HepG2 (cell line): ENCODE results near the gene OPRL1. TPM values are rescaled to one million over a fixed set of nuclear protein-coding genes. Genes with fewer than 3 reads are reported as not detected.

Experiments used
- ASH2L ChIP-seq: fragments of 300-600, 200-600 bp; sonication (generic); IDR thresholded peaks from 2 replicates; pipeline ENCODE4 v1.7.0; 2017; ENCODE audit warnings: low read depth, mild to moderate bottlenecking, moderate library complexity, mixed read lengths, low read length; ENCODE audit not compliant: insufficient read length
- BCL6 ChIP-seq: IDR thresholded peaks from 2 replicates; pipeline ENCODE4 v1.6.1; 2016; ENCODE audit warnings: missing genetic modification reagents, missing compliant biosample characterization
- BHLHE40 ChIP-seq: IDR thresholded peaks from 2 replicates; pipeline ENCODE4 v1.6.1; 2011; ENCODE audit warnings: low read length, improper control_type of control experiment
- DNMT3B ChIP-seq: conservative IDR thresholded peaks from 2 replicates; pipeline ENCODE4 v1.6.1; 2016; ENCODE audit warnings: missing biosample characterization, control low read depth
- ELF3 ChIP-seq: IDR thresholded peaks from 2 replicates; pipeline ENCODE4 v1.6.1; 2016; ENCODE audit warnings: missing genetic modification reagents, missing compliant biosample characterization
- FOXA3 ChIP-seq: IDR thresholded peaks from 2 replicates; pipeline ENCODE4 v1.6.1; 2016; ENCODE audit warnings: missing genetic modification reagents, missing compliant biosample characterization
- IKZF1 ChIP-seq: fragments of 450-650 bp; IDR thresholded peaks from 2 replicates; pipeline ENCODE4 v1.7.1; 2016
- KDM3A ChIP-seq: IDR thresholded peaks from 2 replicates; pipeline ENCODE4 v1.6.1; 2018; ENCODE audit warnings: low read depth, missing compliant biosample characterization
- MEIS2 ChIP-seq: sonication (generic); formaldehyde crosslinking; IDR thresholded peaks from 2 replicates; pipeline ENCODE4 v1.9.0; 2021; ENCODE audit warnings: mild to moderate bottlenecking, missing genetic modification reagents
- NR3C1 ChIP-seq: sonication (generic); formaldehyde crosslinking; IDR thresholded peaks from 2 replicates; pipeline ENCODE4 v1.4.0; 2020; ENCODE audit warnings: missing genetic modification reagents
- SOX6 ChIP-seq, 2 experiments: fragments of 450-650 bp in 1 of 2; sonication (generic) in 1 of 2; formaldehyde crosslinking in 1 of 2; IDR thresholded peaks; 2 replicates each; pipeline versions ENCODE4 v1.4.0 to v1.6.1; 2017 to 2020; ENCODE audit warnings: antibody characterized with exemption in 1 of 2, mild to moderate bottlenecking in 1 of 2, missing genetic modification reagents in 1 of 2
- TOPORS ChIP-seq: sonication (generic); formaldehyde crosslinking; IDR thresholded peaks from 2 replicates; pipeline ENCODE4 v1.8.0; 2023; ENCODE audit warnings: mild to moderate bottlenecking, missing genetic modification reagents
- ZNF296 ChIP-seq: sonication (generic); formaldehyde crosslinking; conservative IDR thresholded peaks from 2 replicates; pipeline ENCODE4 v1.5.0; 2020; ENCODE audit warnings: mild to moderate bottlenecking, missing genetic modification reagents
- ZNF891 ChIP-seq: sonication (generic); formaldehyde crosslinking; IDR thresholded peaks from 2 replicates; pipeline ENCODE4 v1.5.0; 2020; ENCODE audit warnings: mild to moderate bottlenecking, missing genetic modification reagents
- polyA plus RNA-seq, 8 experiments: library from polyadenylated mRNA; depleted of rRNA in 3 of 8; stranded (reverse) in 7 of 8; unstranded in 1 of 8; fragments of >200 nt; fragmentation: Illumina TruSeq in 4 of 8; extraction: Trizol in 4 of 8; gene quantifications; 2 replicates each; pipeline versions ENCODE4 v1.2.1 to v1.2.3, GENCODE V29; 2011 to 2016; ENCODE audit warnings: low read depth in 4 of 8, missing spikeins in 1 of 8, mixed read lengths in 1 of 8; ENCODE audit not compliant: insufficient read depth in 1 of 8
- total RNA-seq, 5 experiments: library from RNA; depleted of rRNA; stranded (reverse); fragments of >200 nt; fragmentation: Illumina TruSeq; extraction: Trizol; gene quantifications; 2 replicates each; pipeline ENCODE4 v1.2.3, GENCODE V29; 2016; ENCODE audit warnings: low read depth in 1 of 5
- TF ChIP-seq, protein P1 (sequence below): sonication (generic); formaldehyde crosslinking; conservative IDR thresholded peaks from 2 replicates; pipeline ENCODE4 v1.8.0; 2022; ENCODE audit warnings: mild to moderate bottlenecking, moderate library complexity, missing genetic modification reagents
- TF ChIP-seq, protein P2 (sequence below): IDR thresholded peaks from 2 replicates; pipeline ENCODE4 v1.4.0; 2020; ENCODE audit warnings: mild to moderate bottlenecking, missing genetic modification reagents
- TF ChIP-seq, protein P3 (sequence below): sonication (generic); formaldehyde crosslinking; IDR thresholded peaks from 2 replicates; pipeline ENCODE4 v1.4.0; 2020; ENCODE audit warnings: missing genetic modification reagents
- TF ChIP-seq, protein P4 (sequence below): IDR thresholded peaks from 2 replicates; pipeline ENCODE4 v1.6.1; 2016; ENCODE audit warnings: missing compliant biosample characterization, missing genetic modification reagents, borderline replicate concordance
- TF ChIP-seq, protein P5 (sequence below), 2 experiments: IDR thresholded peaks; 2 replicates each; pipeline ENCODE4 v1.6.1; 2011 to 2012; ENCODE audit warnings: low read length in 2 of 2, borderline replicate concordance in 1 of 2, low read depth in 1 of 2, mild to moderate bottlenecking in 1 of 2, moderate library complexity in 1 of 2
- TF ChIP-seq, protein P6 (sequence below): sonication (generic); formaldehyde crosslinking; conservative IDR thresholded peaks from 2 replicates; pipeline ENCODE4 v1.4.0; 2020; ENCODE audit warnings: missing genetic modification reagents

Gene OPRL1
- total and polyA plus RNA-seq, 2 of the 13 experiments (the other 11 are each of a cell fraction or from before 2014, with no cell fraction given): 0.35 to 0.71 TPM

DNA sequence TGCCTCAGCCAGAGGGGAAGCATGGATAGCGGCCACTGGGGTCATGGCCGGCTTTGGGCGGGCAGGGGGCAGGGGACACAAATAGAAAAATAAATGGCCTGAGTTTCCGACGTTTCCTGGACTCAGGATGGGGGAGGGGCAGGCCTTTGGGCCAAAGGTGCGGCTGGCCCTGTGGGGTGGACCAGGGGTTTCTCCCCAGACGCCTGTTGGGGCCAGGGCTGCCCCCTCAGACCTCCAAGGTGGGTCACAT lies 23.3 kb upstream of the OPRL1 start (continued):
- TF ChIP-seq, protein P1, sequence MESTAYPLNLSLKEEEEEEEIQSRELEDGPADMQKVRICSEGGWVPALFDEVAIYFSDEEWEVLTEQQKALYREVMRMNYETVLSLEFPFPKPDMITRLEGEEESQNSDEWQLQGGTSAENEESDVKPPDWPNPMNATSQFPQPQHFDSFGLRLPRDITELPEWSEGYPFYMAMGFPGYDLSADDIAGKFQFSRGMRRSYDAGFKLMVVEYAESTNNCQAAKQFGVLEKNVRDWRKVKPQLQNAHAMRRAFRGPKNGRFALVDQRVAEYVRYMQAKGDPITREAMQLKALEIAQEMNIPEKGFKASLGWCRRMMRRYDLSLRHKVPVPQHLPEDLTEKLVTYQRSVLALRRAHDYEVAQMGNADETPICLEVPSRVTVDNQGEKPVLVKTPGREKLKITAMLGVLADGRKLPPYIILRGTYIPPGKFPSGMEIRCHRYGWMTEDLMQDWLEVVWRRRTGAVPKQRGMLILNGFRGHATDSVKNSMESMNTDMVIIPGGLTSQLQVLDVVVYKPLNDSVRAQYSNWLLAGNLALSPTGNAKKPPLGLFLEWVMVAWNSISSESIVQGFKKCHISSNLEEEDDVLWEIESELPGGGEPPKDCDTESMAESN (CRISPR knock-in tag): no peak; the same call in 1 of the 2 replicates
- TF ChIP-seq, protein P2, sequence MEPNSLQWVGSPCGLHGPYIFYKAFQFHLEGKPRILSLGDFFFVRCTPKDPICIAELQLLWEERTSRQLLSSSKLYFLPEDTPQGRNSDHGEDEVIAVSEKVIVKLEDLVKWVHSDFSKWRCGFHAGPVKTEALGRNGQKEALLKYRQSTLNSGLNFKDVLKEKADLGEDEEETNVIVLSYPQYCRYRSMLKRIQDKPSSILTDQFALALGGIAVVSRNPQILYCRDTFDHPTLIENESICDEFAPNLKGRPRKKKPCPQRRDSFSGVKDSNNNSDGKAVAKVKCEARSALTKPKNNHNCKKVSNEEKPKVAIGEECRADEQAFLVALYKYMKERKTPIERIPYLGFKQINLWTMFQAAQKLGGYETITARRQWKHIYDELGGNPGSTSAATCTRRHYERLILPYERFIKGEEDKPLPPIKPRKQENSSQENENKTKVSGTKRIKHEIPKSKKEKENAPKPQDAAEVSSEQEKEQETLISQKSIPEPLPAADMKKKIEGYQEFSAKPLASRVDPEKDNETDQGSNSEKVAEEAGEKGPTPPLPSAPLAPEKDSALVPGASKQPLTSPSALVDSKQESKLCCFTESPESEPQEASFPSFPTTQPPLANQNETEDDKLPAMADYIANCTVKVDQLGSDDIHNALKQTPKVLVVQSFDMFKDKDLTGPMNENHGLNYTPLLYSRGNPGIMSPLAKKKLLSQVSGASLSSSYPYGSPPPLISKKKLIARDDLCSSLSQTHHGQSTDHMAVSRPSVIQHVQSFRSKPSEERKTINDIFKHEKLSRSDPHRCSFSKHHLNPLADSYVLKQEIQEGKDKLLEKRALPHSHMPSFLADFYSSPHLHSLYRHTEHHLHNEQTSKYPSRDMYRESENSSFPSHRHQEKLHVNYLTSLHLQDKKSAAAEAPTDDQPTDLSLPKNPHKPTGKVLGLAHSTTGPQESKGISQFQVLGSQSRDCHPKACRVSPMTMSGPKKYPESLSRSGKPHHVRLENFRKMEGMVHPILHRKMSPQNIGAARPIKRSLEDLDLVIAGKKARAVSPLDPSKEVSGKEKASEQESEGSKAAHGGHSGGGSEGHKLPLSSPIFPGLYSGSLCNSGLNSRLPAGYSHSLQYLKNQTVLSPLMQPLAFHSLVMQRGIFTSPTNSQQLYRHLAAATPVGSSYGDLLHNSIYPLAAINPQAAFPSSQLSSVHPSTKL (CRISPR knock-in tag): peak; percentile 45
- TF ChIP-seq BCL6 (CRISPR knock-in tag): peak; percentile 55; the same call in 1 of the 2 replicates
- TF ChIP-seq, protein P3, sequence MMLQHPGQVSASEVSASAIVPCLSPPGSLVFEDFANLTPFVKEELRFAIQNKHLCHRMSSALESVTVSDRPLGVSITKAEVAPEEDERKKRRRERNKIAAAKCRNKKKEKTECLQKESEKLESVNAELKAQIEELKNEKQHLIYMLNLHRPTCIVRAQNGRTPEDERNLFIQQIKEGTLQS (CRISPR knock-in tag): no peak
- TF ChIP-seq BHLHE40: no peak
- TF ChIP-seq, protein P4, sequence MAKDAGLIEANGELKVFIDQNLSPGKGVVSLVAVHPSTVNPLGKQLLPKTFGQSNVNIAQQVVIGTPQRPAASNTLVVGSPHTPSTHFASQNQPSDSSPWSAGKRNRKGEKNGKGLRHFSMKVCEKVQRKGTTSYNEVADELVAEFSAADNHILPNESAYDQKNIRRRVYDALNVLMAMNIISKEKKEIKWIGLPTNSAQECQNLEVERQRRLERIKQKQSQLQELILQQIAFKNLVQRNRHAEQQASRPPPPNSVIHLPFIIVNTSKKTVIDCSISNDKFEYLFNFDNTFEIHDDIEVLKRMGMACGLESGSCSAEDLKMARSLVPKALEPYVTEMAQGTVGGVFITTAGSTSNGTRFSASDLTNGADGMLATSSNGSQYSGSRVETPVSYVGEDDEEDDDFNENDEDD (CRISPR knock-in tag): no peak
- TF ChIP-seq ZNF296 (CRISPR knock-in tag): 0 out of 2 replicates have a peak, but pooled peaks have one; percentile 73
- TF ChIP-seq MEIS2 (CRISPR knock-in tag): peak; percentile 67; the same call in 1 of the 2 replicates
- TF ChIP-seq DNMT3B (CRISPR knock-in tag): no peak
- peak; percentile 75; the same call in 1 of the 2 replicates for TF ChIP-seq TOPORS (CRISPR knock-in tag)
- TF ChIP-seq, protein P5, sequence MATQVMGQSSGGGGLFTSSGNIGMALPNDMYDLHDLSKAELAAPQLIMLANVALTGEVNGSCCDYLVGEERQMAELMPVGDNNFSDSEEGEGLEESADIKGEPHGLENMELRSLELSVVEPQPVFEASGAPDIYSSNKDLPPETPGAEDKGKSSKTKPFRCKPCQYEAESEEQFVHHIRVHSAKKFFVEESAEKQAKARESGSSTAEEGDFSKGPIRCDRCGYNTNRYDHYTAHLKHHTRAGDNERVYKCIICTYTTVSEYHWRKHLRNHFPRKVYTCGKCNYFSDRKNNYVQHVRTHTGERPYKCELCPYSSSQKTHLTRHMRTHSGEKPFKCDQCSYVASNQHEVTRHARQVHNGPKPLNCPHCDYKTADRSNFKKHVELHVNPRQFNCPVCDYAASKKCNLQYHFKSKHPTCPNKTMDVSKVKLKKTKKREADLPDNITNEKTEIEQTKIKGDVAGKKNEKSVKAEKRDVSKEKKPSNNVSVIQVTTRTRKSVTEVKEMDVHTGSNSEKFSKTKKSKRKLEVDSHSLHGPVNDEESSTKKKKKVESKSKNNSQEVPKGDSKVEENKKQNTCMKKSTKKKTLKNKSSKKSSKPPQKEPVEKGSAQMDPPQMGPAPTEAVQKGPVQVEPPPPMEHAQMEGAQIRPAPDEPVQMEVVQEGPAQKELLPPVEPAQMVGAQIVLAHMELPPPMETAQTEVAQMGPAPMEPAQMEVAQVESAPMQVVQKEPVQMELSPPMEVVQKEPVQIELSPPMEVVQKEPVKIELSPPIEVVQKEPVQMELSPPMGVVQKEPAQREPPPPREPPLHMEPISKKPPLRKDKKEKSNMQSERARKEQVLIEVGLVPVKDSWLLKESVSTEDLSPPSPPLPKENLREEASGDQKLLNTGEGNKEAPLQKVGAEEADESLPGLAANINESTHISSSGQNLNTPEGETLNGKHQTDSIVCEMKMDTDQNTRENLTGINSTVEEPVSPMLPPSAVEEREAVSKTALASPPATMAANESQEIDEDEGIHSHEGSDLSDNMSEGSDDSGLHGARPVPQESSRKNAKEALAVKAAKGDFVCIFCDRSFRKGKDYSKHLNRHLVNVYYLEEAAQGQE (IDR thresholded peaks at IDR 0.05; ENCODE audit: borderline replicate concordance in 1 of 2, low read depth in 1 of 2, low read length in 2 of 2): no peak
- TF ChIP-seq, protein P6, sequence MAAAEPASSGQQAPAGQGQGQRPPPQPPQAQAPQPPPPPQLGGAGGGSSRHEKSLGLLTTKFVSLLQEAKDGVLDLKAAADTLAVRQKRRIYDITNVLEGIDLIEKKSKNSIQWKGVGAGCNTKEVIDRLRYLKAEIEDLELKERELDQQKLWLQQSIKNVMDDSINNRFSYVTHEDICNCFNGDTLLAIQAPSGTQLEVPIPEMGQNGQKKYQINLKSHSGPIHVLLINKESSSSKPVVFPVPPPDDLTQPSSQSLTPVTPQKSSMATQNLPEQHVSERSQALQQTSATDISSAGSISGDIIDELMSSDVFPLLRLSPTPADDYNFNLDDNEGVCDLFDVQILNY: no peak
- no peak for TF ChIP-seq ZNF891 (CRISPR knock-in tag)
- no peak for TF ChIP-seq NR3C1
- peak; percentile 19 for TF ChIP-seq ASH2L
- no peak for TF ChIP-seq SOX6 (IDR thresholded peaks at IDR 0.05)
- peak; percentile 63 for TF ChIP-seq SOX6 (CRISPR knock-in tag; IDR thresholded peaks at IDR 0.05)
- TF ChIP-seq IKZF1: no peak
- TF ChIP-seq ELF3 (CRISPR knock-in tag): peak; percentile 89
- TF ChIP-seq KDM3A (CRISPR knock-in tag): peak; percentile 62; the same call in 1 of the 2 replicates
- peak; percentile 27; the same call in 1 of the 2 replicates for TF ChIP-seq FOXA3 (CRISPR knock-in tag)
